Astrocyte of the hippocampus (primary cell): ENCODE data around the gene SYS1.

Experiments used
- DNase-seq: peaks from one replicate; pipeline ENCODE4 v3.0.0; 2011; ENCODE audit warnings: low read depth, low spot score

SYS1 gene

GRCh38 chr20:45387274-45387673, 24.3 kb downstream of the SYS1 start:
- DNase-seq, result no peak

- no peak for DNase-seq
Observed at GRCh38 chr20:45390931-45391330, 28.0 kb downstream of the SYS1 start.

GRCh38 chr20:45391559-45391958, 28.6 kb downstream of the SYS1 start:
- DNase-seq, result no peak

- no peak for DNase-seq
Observed at GRCh38 chr20:45392733-45393132, 29.8 kb downstream of the SYS1 start.

- no peak for DNase-seq
Observed at GRCh38 chr20:45394221-45395113, 31.5 kb downstream of the SYS1 start.

- DNase-seq, result no peak
Observed at GRCh38 chr20:45395114-45395415, 32.1 kb downstream of the SYS1 start.

GRCh38 chr20:45399018-45399417, 36.1 kb downstream of the SYS1 start:
- DNase-seq, result no peak

GRCh38 chr20:45400346-45401031, 37.5 kb downstream of the SYS1 start:
- no peak for DNase-seq

GRCh38 chr20:45402946-45403345, 40.0 kb downstream of the SYS1 start:
- DNase-seq, result no peak

GRCh38 chr20:45404438-45404837, 41.5 kb downstream of the SYS1 start:
- no peak for DNase-seq

- DNase-seq, result peak; percentile 31
Observed at GRCh38 chr20:45405571-45406259, 42.8 kb downstream of the SYS1 start.

- peak; percentile 52 for DNase-seq
Observed at GRCh38 chr20:45406260-45407066, 43.5 kb downstream of the SYS1 start.

GRCh38 chr20:45407067-45407745, 44.2 kb downstream of the SYS1 start:
- DNase-seq, result peak; percentile 51

- DNase-seq, result no peak
Observed at GRCh38 chr20:45407783-45408645, 45.1 kb downstream of the SYS1 start, which contains the start of gene DBNDD2. TSS of gene DBNDD2 (plus strand) at chr20:45408289. CDS start at chr20:45408468, 179 bp downstream.

- DNase-seq, result no peak
Observed at GRCh38 chr20:45408646-45409213, 45.8 kb downstream of the SYS1 start.

- DNase-seq, result no peak
Observed at GRCh38 chr20:45409521-45410272, 46.7 kb downstream of the SYS1 start.

GRCh38 chr20:45410887-45411286, 47.9 kb downstream of the SYS1 start:
- no peak for DNase-seq

- DNase-seq, result no peak
Observed at GRCh38 chr20:45412653-45413052, 49.7 kb downstream of the SYS1 start.

GRCh38 chr20:45413479-45413878, 50.5 kb downstream of the SYS1 start:
- DNase-seq, result no peak
